GM23248 (cell line): ENCODE data around the gene EEF1AKMT2. TPM values are rescaled to one million over a fixed set of nuclear protein-coding genes. Genes with fewer than 3 reads are reported as not detected.
A peak's percentile ranks its signal among the peaks of the same experiment; 100 is the strongest.

ENCODE experiments used
- DNase-seq: peaks from one replicate; pipeline ENCODE4 v3.0.0-alpha.2; 2015
- H2AFZ ChIP-seq: fragments of 200-600 bp; sonication (generic); 2 replicates; pipeline ENCODE4 v1.6.1; 2016; ENCODE audit warnings: antibody characterized with exemption
- H3F3A ChIP-seq: fragments of 200-600 bp; sonication (generic); 2 replicates; pipeline ENCODE4 v1.6.1; 2016; ENCODE audit warnings: mild to moderate bottlenecking, antibody characterized with exemption, mixed run types; ENCODE audit not compliant: insufficient read depth
- H3K27ac ChIP-seq: fragments of 200-600 bp; sonication (generic); 2 replicates; pipeline ENCODE4 v1.5.1; 2016; ENCODE audit warnings: mild to moderate bottlenecking
- H3K27me3 ChIP-seq: fragments of 200-600 bp; sonication (generic); replicated peaks from 2 replicates; pipeline ENCODE4 v1.6.1; 2016; ENCODE audit warnings: mild to moderate bottlenecking; ENCODE audit not compliant: insufficient read depth
- H3K36me3 ChIP-seq: fragments of 200-600 bp; sonication (generic); 2 replicates; pipeline ENCODE4 v1.6.1; 2016; ENCODE audit warnings: low read depth, mild to moderate bottlenecking
- H3K4me1 ChIP-seq: fragments of 200-600 bp; sonication (generic); 2 replicates; pipeline ENCODE4 v1.6.1; 2016; ENCODE audit warnings: mild to moderate bottlenecking; ENCODE audit not compliant: insufficient read depth
- H3K4me2 ChIP-seq: fragments of 200-600 bp; sonication (generic); one replicate; pipeline ENCODE4 v1.6.1; 2016; ENCODE audit warnings: mild to moderate bottlenecking; ENCODE audit not compliant: unreplicated experiment
- H3K4me3 ChIP-seq: fragments of 200-600 bp; sonication (generic); 2 replicates; pipeline ENCODE4 v1.5.1; 2016; ENCODE audit warnings: mild to moderate bottlenecking
- H3K79me2 ChIP-seq: fragments of 200-600 bp; sonication (generic); 2 replicates; pipeline ENCODE4 v1.6.1; 2016; ENCODE audit warnings: mild to moderate bottlenecking; ENCODE audit not compliant: insufficient read depth
- H3K9ac ChIP-seq: fragments of 200-600 bp; sonication (generic); 2 replicates; pipeline ENCODE4 v1.6.1; 2016; ENCODE audit warnings: mild to moderate bottlenecking
- H3K9me2 ChIP-seq: fragments of 200-600 bp; sonication (generic); 2 replicates; pipeline ENCODE4 v1.6.1; 2016; ENCODE audit warnings: mixed run types, mild to moderate bottlenecking, moderate library complexity; ENCODE audit not compliant: insufficient read depth
- H3K9me3 ChIP-seq: fragments of 200-600 bp; sonication (generic); one replicate; pipeline ENCODE4 v1.6.1; 2017; ENCODE audit warnings: low read depth
- H4K20me1 ChIP-seq: fragments of 200-600 bp; sonication (generic); 2 replicates; pipeline ENCODE4 v1.6.0; 2016; ENCODE audit not compliant: insufficient read depth
- EZH2 ChIP-seq: fragments of 200-600 bp; sonication (generic); IDR thresholded peaks from 2 replicates; pipeline ENCODE4 v1.6.1; 2018; ENCODE audit warnings: antibody characterized with exemption, mild to moderate bottlenecking; ENCODE audit not compliant: insufficient read depth, poor library complexity, severe bottlenecking
- EZH2phosphoT487 ChIP-seq: fragments of 200-600 bp; sonication (generic); IDR thresholded peaks from 2 replicates; pipeline ENCODE4 v1.6.1; 2018; ENCODE audit warnings: antibody characterized with exemption, moderate library complexity, mild to moderate bottlenecking, low read depth; ENCODE audit not compliant: insufficient read depth
- whole genome bisulfite sequencing, 2 experiments: methylation state at CpG; one replicate each; pipeline ENCODE4 v1.1.6; 2015 to 2017; ENCODE audit warnings: low lambda C conversion rate in 2 of 2, low coverage in 1 of 2; ENCODE audit errors: missing lambda C conversion rate in 2 of 2; 5-methylcytosine and 5-hydroxymethylcytosine counted together
- in situ Hi-C: fragments of 300-500 bp; cut with MboI; formaldehyde crosslinking; loops from 2 replicates; pipeline ENCODE4 v1.15.0; 2020
- polyA plus RNA-seq: library from polyadenylated mRNA; unstranded; fragments of >200 nt; fragmentation: Nextera tagmentation; extraction: Ambion mirVana; gene quantifications from 2 replicates; pipeline ENCODE4 v1.2.1, GENCODE V29; 2016
- total RNA-seq: library from RNA; depleted of rRNA; stranded (reverse); fragments of >200 nt; shearing (Covaris generic); gene quantifications from 2 replicates; pipeline ENCODE4 v1.2.3, GENCODE V29; 2014

Gene EEF1AKMT2
- total and polyA plus RNA-seq, 2 experiments from 2014 or later: 24.0 to 27.4 TPM

GRCh38 chr10:124739986-124740368 is 51.7 kb downstream of the EEF1AKMT2 start:
- H3K4me3 ChIP-seq: no peak overlapping the region
- no peaks in the 10 kb centered on the region for H3K9me3 ChIP-seq
- peaks cover 33% of the 10 kb centered on the region for H3F3A ChIP-seq
- peaks cover 37% of the 10 kb centered on the region for H3K4me1 ChIP-seq
- H4K20me1 ChIP-seq: no peaks in the 10 kb centered on the region
- no peak for DNase-seq
- H3K79me2 ChIP-seq: peaks cover 51% of the 10 kb centered on the region
- H3K36me3 ChIP-seq: no peaks in the 10 kb centered on the region
- peak overlapping the region; percentile 77 for H3K4me2 ChIP-seq
- no peak for TF ChIP-seq EZH2phosphoT487
- no peak for TF ChIP-seq EZH2
- 38 to 47% methylated on average over 7 of the region's 7 CpGs for WGBS, 2 experiments
- in situ Hi-C loops: loop anchor here (10.0 kb wide), 2 partner anchors 185 to 205 kb away; no protein-coding TSS in a partner anchor
- H3K27ac ChIP-seq: peak overlapping the region; percentile 35; the same call in 1 of the 2 replicates
- H3K9me2 ChIP-seq: no peaks in the 10 kb centered on the region
- peak overlapping the region; percentile 43; the same call in 1 of the 2 replicates for H3K9ac ChIP-seq
- peak overlapping the region; percentile 56; the same call in 1 of the 2 replicates for H2AFZ ChIP-seq
- no peaks in the 10 kb centered on the region for H3K27me3 ChIP-seq

GRCh38 chr10:124739119-124739921 is 52.4 kb downstream of the EEF1AKMT2 start:
- H3K9ac ChIP-seq: no peak overlapping the region
- no peaks in the 10 kb centered on the region for H3K9me3 ChIP-seq
- 75 to 77% methylated on average over 13 of the region's 13 CpGs for WGBS, 2 experiments
- no peaks in the 10 kb centered on the region for H3K9me2 ChIP-seq
- no peak for TF ChIP-seq EZH2phosphoT487
- no peak for TF ChIP-seq EZH2
- peaks cover 30% of the 10 kb centered on the region for H3F3A ChIP-seq
- H3K79me2 ChIP-seq: peaks cover 58% of the 10 kb centered on the region
- in situ Hi-C loops: loop anchor here (10.0 kb wide), 1 partner anchor 185 kb away; no protein-coding TSS in a partner anchor
- no peaks in the 10 kb centered on the region for H3K27me3 ChIP-seq
- no peak overlapping the region for H3K4me2 ChIP-seq
- H3K36me3 ChIP-seq: no peaks in the 10 kb centered on the region
- H3K4me3 ChIP-seq: no peak overlapping the region
- no peaks in the 10 kb centered on the region for H4K20me1 ChIP-seq
- no peak overlapping the region for H2AFZ ChIP-seq
- peaks cover 33% of the 10 kb centered on the region for H3K4me1 ChIP-seq
- H3K27ac ChIP-seq: no peak overlapping the region
- DNase-seq: no peak

GRCh38 chr10:124738441-124738840 is 53.2 kb downstream of the EEF1AKMT2 start:
- H3K9ac ChIP-seq: no peak overlapping the region
- H3K4me2 ChIP-seq: no peak overlapping the region
- H3K36me3 ChIP-seq: no peaks in the 10 kb centered on the region
- TF ChIP-seq EZH2phosphoT487 (no peak), EZH2 (no peak)
- peaks cover 30% of the 10 kb centered on the region for H3F3A ChIP-seq
- no peak overlapping the region for H3K27ac ChIP-seq
- no peaks in the 10 kb centered on the region for H3K9me3 ChIP-seq
- H3K4me1 ChIP-seq: peaks cover 33% of the 10 kb centered on the region
- H3K4me3 ChIP-seq: no peak overlapping the region
- 88 to 89% methylated on average over 6 of the region's 6 CpGs for WGBS, 2 experiments
- peaks cover 63% of the 10 kb centered on the region for H3K79me2 ChIP-seq
- in situ Hi-C loops: loop anchor here (10.0 kb wide), 1 partner anchor 184 kb away; no protein-coding TSS in a partner anchor
- H3K27me3 ChIP-seq: no peaks in the 10 kb centered on the region
- H4K20me1 ChIP-seq: no peaks in the 10 kb centered on the region
- DNase-seq: no peak
- no peaks in the 10 kb centered on the region for H3K9me2 ChIP-seq
- no peak overlapping the region for H2AFZ ChIP-seq

- Histone ChIP-seq H3K9me3 (no peaks in the 10 kb centered on the region), H3K4me3 (no peak overlapping the region), H3K27ac (no peak overlapping the region), H3K9ac (no peak overlapping the region), H3K27me3 (no peaks in the 10 kb centered on the region), H3K9me2 (no peaks in the 10 kb centered on the region), H3K4me2 (no peak overlapping the region), H3K36me3 (no peaks in the 10 kb centered on the region), H2AFZ (no peak overlapping the region), H3K4me1 (peaks cover 33% of the 10 kb centered on the region), H3F3A (peaks cover 30% of the 10 kb centered on the region), H4K20me1 (no peaks in the 10 kb centered on the region), H3K79me2 (peaks cover 63% of the 10 kb centered on the region)
- in situ Hi-C loops: loop anchor here (10.0 kb wide), 1 partner anchor 183 kb away; no protein-coding TSS in a partner anchor
- 74 to 75% methylated on average over 2 of the region's 2 CpGs for WGBS, 2 experiments
- TF ChIP-seq EZH2phosphoT487: no peak
- no peak for TF ChIP-seq EZH2
- no peak for DNase-seq
These were observed 54.0 kb downstream of the EEF1AKMT2 start for GRCh38 chr10:124737708-124738107.
